B cell (primary cell): Measurements from ENCODE around the gene PRR14.

Experiments
- CTCF ChIP-seq: fragments of 200-600 bp; IDR thresholded peaks from one replicate; pipeline ENCODE4 v1.8.0; 2022; ENCODE audit warnings: antibody characterized with exemption, mild to moderate bottlenecking
- EZH2 ChIP-seq: IDR thresholded peaks from 2 replicates; pipeline ENCODE4 v1.6.1; 2012; ENCODE audit warnings: borderline replicate concordance, low read depth, mild to moderate bottlenecking, moderate library complexity, low read length; ENCODE audit not compliant: insufficient read depth, poor library complexity, severe bottlenecking

GRCh38 chr16:30703971-30704370 is 53.2 kb downstream of the PRR14 start:
- TF ChIP-seq CTCF (no peak), EZH2 (no peak)
